ENCODE results near the gene TIMM21. TPM values are rescaled to one million over a fixed set of nuclear protein-coding genes. Genes with fewer than 3 reads are reported as not detected.

The TIMM21 gene, protein sequence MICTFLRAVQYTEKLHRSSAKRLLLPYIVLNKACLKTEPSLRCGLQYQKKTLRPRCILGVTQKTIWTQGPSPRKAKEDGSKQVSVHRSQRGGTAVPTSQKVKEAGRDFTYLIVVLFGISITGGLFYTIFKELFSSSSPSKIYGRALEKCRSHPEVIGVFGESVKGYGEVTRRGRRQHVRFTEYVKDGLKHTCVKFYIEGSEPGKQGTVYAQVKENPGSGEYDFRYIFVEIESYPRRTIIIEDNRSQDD
- total RNA-seq: 29.6 TPM

DNA sequence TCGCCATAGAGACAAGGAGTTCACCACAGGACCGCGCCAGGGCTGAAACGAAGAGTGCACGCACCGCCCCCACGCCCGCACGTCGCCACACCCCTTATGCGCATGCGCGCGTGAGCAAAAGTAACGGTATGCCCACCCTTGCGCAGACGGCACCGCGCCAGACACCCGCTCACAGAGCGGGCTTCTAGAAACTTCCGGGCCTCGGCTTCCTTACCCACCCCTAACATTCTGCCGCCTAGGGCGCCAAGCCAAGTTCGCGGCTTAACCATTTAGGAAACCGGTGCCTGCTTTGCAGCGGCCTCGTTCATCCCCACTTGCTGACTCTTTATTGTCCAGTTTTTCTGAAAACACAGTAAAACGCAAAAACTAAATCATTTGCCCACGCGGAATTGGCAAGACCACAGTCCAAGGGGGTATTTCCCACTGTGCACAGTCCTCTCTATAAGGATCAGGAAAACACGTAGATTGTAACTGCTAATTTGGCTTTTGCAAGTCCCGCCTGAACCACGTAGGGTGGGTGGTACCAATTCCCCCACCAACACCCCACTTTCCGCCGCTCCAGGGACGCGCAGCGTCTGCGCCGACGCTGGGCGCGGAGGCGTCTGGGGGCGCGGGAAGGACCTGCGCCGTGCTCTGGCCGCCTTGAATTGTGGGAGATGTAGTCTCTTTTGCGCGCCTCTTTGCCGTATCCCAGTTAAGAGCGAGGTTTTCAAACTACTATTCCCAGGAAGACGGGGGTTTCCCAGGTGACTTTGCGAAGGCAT is at the start of gene TIMM21, which contains the start of gene FBXO15:
Gene TIMM21 (plus strand): TSS at position 745 of the 764 bp plus-strand sequence. CDS start 286 bp downstream, outside the sequence.
Gene FBXO15 (minus strand): TSS at position 56 of the 764 bp plus-strand sequence. CDS start 49 bp downstream, at position 7.

Other genes with a start within 250 kb of the TIMM21 start
- gene FBXO15, start 689 bp upstream of the TIMM21 start, total RNA-seq: 3.5 TPM
- gene CYB5A, start 143.4 kb downstream of the TIMM21 start, total RNA-seq: 234 TPM
- gene C18orf63, start 167.3 kb downstream of the TIMM21 start, total RNA-seq: not detected

Measured in metanephros (tissue), 1 donor.